Sigmoid colon (tissue), 7 donors: ENCODE measurements around the gene ASB2. TPM values are rescaled to one million over a fixed set of nuclear protein-coding genes. Genes with fewer than 3 reads are reported as not detected.
A peak's percentile ranks its signal among the peaks of the same experiment; 100 is the strongest.

Experiments
- DNase-seq: peaks from one replicate; pipeline ENCODE4 v3.0.0-alpha.2; 2019
- H3K27ac ChIP-seq, 4 donors: fragments of 200-600 bp; sonication (generic); one replicate each; pipeline ENCODE4 v1.5.1; 2016 to 2019; ENCODE audit warnings: mild to moderate bottlenecking in 1 of 4
- H3K27me3 ChIP-seq, 3 donors: fragments of 200-600 bp; sonication (generic); one replicate each; pipeline ENCODE4 v1.5.1; 2019; ENCODE audit warnings: mild to moderate bottlenecking in 1 of 3
- H3K36me3 ChIP-seq, 4 donors: fragments of 200-600 bp; sonication (generic); one replicate each; pipeline ENCODE4 v1.5.1; 2016 to 2019
- H3K4me1 ChIP-seq, 4 donors: fragments of 200-600 bp; sonication (generic); one replicate each; pipeline ENCODE4 v1.5.1; 2017 to 2019
- H3K4me3 ChIP-seq, 4 donors: fragments of 200-600 bp; sonication (generic); one replicate each; pipeline ENCODE4 v1.5.1; 2017 to 2019; ENCODE audit warnings: mild to moderate bottlenecking in 2 of 4, moderate library complexity in 1 of 4
- H3K9me3 ChIP-seq, 4 donors: fragments of 200-600 bp in 3 of 4; sonication (generic) in 3 of 4; one replicate each; pipeline versions ENCODE4 v1.5.1 to v1.6.1; 2013 to 2019
- CTCF ChIP-seq, 4 experiments: fragments of 450-650 bp in 3 of 4; fragments of 200-600 bp in 1 of 4; IDR thresholded peaks; one replicate each; pipeline ENCODE4 v1.5.1; 2016 to 2019; ENCODE audit warnings: antibody characterized with exemption in 4 of 4, mild to moderate bottlenecking in 3 of 4, moderate library complexity in 2 of 4
- EP300 ChIP-seq, 4 donors: sonication (generic); formaldehyde crosslinking; IDR thresholded peaks; one replicate each; pipeline ENCODE4 v1.6.1; 2017; ENCODE audit warnings: antibody characterized with exemption in 4 of 4
- POLR2A ChIP-seq, 2 donors: fragments of 450-650 bp; IDR thresholded peaks; one replicate each; pipeline ENCODE4 v1.6.1; 2016; ENCODE audit warnings: antibody characterized with exemption in 2 of 2, mild to moderate bottlenecking in 2 of 2, moderate library complexity in 2 of 2
- POLR2AphosphoS5 ChIP-seq, 4 donors: sonication (generic); formaldehyde crosslinking; IDR thresholded peaks; one replicate each; pipeline ENCODE4 v1.6.1; 2017; ENCODE audit warnings: antibody characterized with exemption in 4 of 4
- WGBS, 2 donors: extraction: QIAGEN DNeasy Blood & Tissue Kit; methylation state at CpG; one replicate each; pipeline ENCODE4 v1.1.7; 2013; 5-methylcytosine and 5-hydroxymethylcytosine counted together
- intact Hi-C: fragments of 100-400 bp; cut with DNase I; formaldehyde crosslinking; loops from one replicate; pipeline ENCODE4 v1.15.1; 2023
- polyA plus RNA-seq, 3 donors: library from polyadenylated mRNA; stranded (reverse); fragments of 200-250 nt; gene quantifications; one replicate each; pipeline ENCODE4 v1.2.3, GENCODE V29; 2013
- total RNA-seq, 4 donors: library from RNA; depleted of rRNA; stranded (reverse); fragments of >200 nt; gene quantifications; one replicate each; pipeline ENCODE4 v1.1.0, GENCODE V29; 2016
- donor health status: healthy with polysubstance abuse.
- donor health status: Bipolar disorder and iron deficiency.
- donor health status: healthy.

Gene ASB2
- total and polyA plus RNA-seq, 7 donors = 1.2 to 178 (median 117) TPM

GRCh38 chr14:93965287-93965821 is 11.0 kb downstream of the ASB2 start:
- Histone ChIP-seq H3K27ac (peak overlapping the region; percentile 58 to 92 (median 86)), H3K36me3 (peaks cover 0 to 36% (median 12%) of the 10 kb centered on the region in 4 donors), H3K4me3 (no peak overlapping the region), H3K9me3 (no peaks in the 10 kb centered on the region), H3K27me3 (no peaks in the 10 kb centered on the region), H3K4me1 (peaks cover 0 to 92% (median 72%) of the 10 kb centered on the region in 4 donors)
- intact Hi-C loops = no loop called here
- no peak for DNase-seq
- WGBS, 2 donors = 85% methylated on average over 3 of the region's 3 CpGs
- TF ChIP-seq CTCF (IDR thresholded peaks at IDR 0.05) (no peak), POLR2AphosphoS5 (IDR thresholded peaks at IDR 0.05) (peak in 1 of 4 donors; percentile 21)

GRCh38 chr14:93964820-93965286 is 11.5 kb downstream of the ASB2 start:
- intact Hi-C loops = no loop called here
- H3K27me3 ChIP-seq = no peaks in the 10 kb centered on the region
- no peak overlapping the region for H3K4me3 ChIP-seq
- peak overlapping the region; percentile 58 to 92 (median 86) for H3K27ac ChIP-seq
- WGBS, 2 donors = 94 to 95% methylated on average over 3 of the region's 3 CpGs
- peaks cover 0 to 41% (median 12%) of the 10 kb centered on the region in 4 donors for H3K36me3 ChIP-seq
- H3K4me1 ChIP-seq = peaks cover 0 to 92% (median 71%) of the 10 kb centered on the region in 4 donors
- TF ChIP-seq EP300 (IDR thresholded peaks at IDR 0.05) (no peak), CTCF (IDR thresholded peaks at IDR 0.05) (no peak), POLR2AphosphoS5 (IDR thresholded peaks at IDR 0.05) (no peak), POLR2A (IDR thresholded peaks at IDR 0.05) (no peak)
- no peak for DNase-seq
- H3K9me3 ChIP-seq = no peaks in the 10 kb centered on the region

GRCh38 chr14:93964281-93964680 is 12.1 kb downstream of the ASB2 start:
- H3K27ac ChIP-seq = peak overlapping the region; percentile 58 to 92 (median 86)
- TF ChIP-seq CTCF (IDR thresholded peaks at IDR 0.05) = no peak
- no peak for TF ChIP-seq POLR2AphosphoS5 (IDR thresholded peaks at IDR 0.05)
- no peak for TF ChIP-seq EP300 (IDR thresholded peaks at IDR 0.05)
- TF ChIP-seq POLR2A (IDR thresholded peaks at IDR 0.05) = no peak
- intact Hi-C loops = no loop called here
- H3K4me1 ChIP-seq = peaks cover 0 to 92% (median 71%) of the 10 kb centered on the region in 4 donors
- H3K9me3 ChIP-seq = no peaks in the 10 kb centered on the region
- no peak for DNase-seq
- peaks cover 0 to 42% (median 12%) of the 10 kb centered on the region in 4 donors for H3K36me3 ChIP-seq
- WGBS, 2 donors = 94 to 96% methylated on average over 10 of the region's 10 CpGs
- no peaks in the 10 kb centered on the region for H3K27me3 ChIP-seq
- no peak overlapping the region for H3K4me3 ChIP-seq

- TF ChIP-seq EP300 (IDR thresholded peaks at IDR 0.05) (no peak), CTCF (IDR thresholded peaks at IDR 0.05) (no peak), POLR2A (IDR thresholded peaks at IDR 0.05) (no peak), POLR2AphosphoS5 (IDR thresholded peaks at IDR 0.05) (no peak)
- H3K9me3 ChIP-seq = no peaks in the 10 kb centered on the region
- peaks cover 0 to 44% (median 12%) of the 10 kb centered on the region in 4 donors for H3K36me3 ChIP-seq
- no peaks in the 10 kb centered on the region for H3K27me3 ChIP-seq
- DNase-seq = no peak
- 79 to 82% methylated on average over 4 of the region's 4 CpGs for whole genome bisulfite sequencing, 2 donors
- peaks cover 0 to 92% (median 70%) of the 10 kb centered on the region in 4 donors for H3K4me1 ChIP-seq
- intact Hi-C loops = no loop called here
- H3K27ac ChIP-seq = peak overlapping the region; percentile 58 to 92 (median 86)
- no peak overlapping the region for H3K4me3 ChIP-seq
Observed at GRCh38 chr14:93963692-93964091, 12.7 kb downstream of the ASB2 start.
